HepG2 (cell line): ENCODE measurements around the gene MDP1. TPM values are rescaled to one million over a fixed set of nuclear protein-coding genes. Genes with fewer than 3 reads are reported as not detected.

ENCODE experiments used
- ARID2 ChIP-seq: sonication (generic); formaldehyde crosslinking; IDR thresholded peaks from 2 replicates; pipeline ENCODE4 v1.8.1; 2022; ENCODE audit warnings: mild to moderate bottlenecking, missing genetic modification reagents, borderline replicate concordance
- ATRX ChIP-seq: sonication (generic); formaldehyde crosslinking; IDR thresholded peaks from 2 replicates; pipeline ENCODE4 v1.4.0; 2020; ENCODE audit warnings: missing genetic modification reagents, borderline replicate concordance
- ETV6 ChIP-seq: sonication (generic); formaldehyde crosslinking; conservative IDR thresholded peaks from 2 replicates; pipeline ENCODE4 v1.4.0; 2020; ENCODE audit warnings: missing genetic modification reagents
- FOXC1 ChIP-seq: sonication (generic); formaldehyde crosslinking; IDR thresholded peaks from 2 replicates; pipeline ENCODE4 v1.8.0; 2022; ENCODE audit warnings: mild to moderate bottlenecking, missing genetic modification reagents, borderline replicate concordance
- FOXO1 ChIP-seq: sonication (generic); formaldehyde crosslinking; IDR thresholded peaks from 2 replicates; pipeline ENCODE4 v1.4.0; 2020; ENCODE audit warnings: missing genetic modification reagents
- GMEB2 ChIP-seq: IDR thresholded peaks from 2 replicates; pipeline ENCODE4 v1.6.1; 2016; ENCODE audit warnings: missing biosample characterization, missing genetic modification reagents, low read depth
- IRF2 ChIP-seq: IDR thresholded peaks from 2 replicates; pipeline ENCODE4 v1.6.1; 2018; ENCODE audit warnings: missing genetic modification reagents, missing compliant biosample characterization
- KAT8 ChIP-seq: IDR thresholded peaks from 2 replicates; pipeline ENCODE4 v1.6.1; 2016; ENCODE audit warnings: missing genetic modification reagents, missing compliant biosample characterization
- KDM5B ChIP-seq: sonication (generic); formaldehyde crosslinking; IDR thresholded peaks from 2 replicates; pipeline ENCODE4 v1.4.0; 2020; ENCODE audit warnings: missing genetic modification reagents, mild to moderate bottlenecking, borderline replicate concordance
- MEIS1 ChIP-seq: sonication (generic); formaldehyde crosslinking; IDR thresholded peaks from 2 replicates; pipeline ENCODE4 v1.9.0; 2021; ENCODE audit warnings: mild to moderate bottlenecking, missing genetic modification reagents, moderate library complexity, borderline replicate concordance
- MIER3 ChIP-seq: IDR thresholded peaks from 2 replicates; pipeline ENCODE4 v1.6.1; 2016; ENCODE audit warnings: missing compliant biosample characterization, borderline replicate concordance
- NCOA1 ChIP-seq: sonication (generic); formaldehyde crosslinking; IDR thresholded peaks from 2 replicates; pipeline ENCODE4 v1.9.0; 2021; ENCODE audit warnings: missing genetic modification reagents
- NFE2 ChIP-seq: sonication (generic); formaldehyde crosslinking; IDR thresholded peaks from 2 replicates; pipeline ENCODE4 v1.4.0; 2020; ENCODE audit warnings: missing genetic modification reagents
- SALL2 ChIP-seq: sonication (generic); formaldehyde crosslinking; IDR thresholded peaks from 2 replicates; pipeline ENCODE4 v1.8.1; 2023; ENCODE audit warnings: mild to moderate bottlenecking, missing genetic modification reagents, inconsistent platforms
- SAP130 ChIP-seq: IDR thresholded peaks from 2 replicates; pipeline ENCODE4 v1.6.1; 2016; ENCODE audit warnings: low read depth
- SYNCRIP ChIP-seq: fragments of 200-400 bp; formaldehyde crosslinking; IDR thresholded peaks from 2 replicates; pipeline ENCODE4 v1.6.1; 2018; ENCODE audit warnings: mild to moderate bottlenecking, low read depth, low read length; ENCODE audit not compliant: insufficient read depth
- TFAP4 ChIP-seq: sonication (generic); IDR thresholded peaks from 2 replicates; pipeline ENCODE4 v1.6.1; 2016; ENCODE audit warnings: low read depth, borderline replicate concordance
- U2AF2 ChIP-seq: fragments of 200-400 bp; formaldehyde crosslinking; IDR thresholded peaks from 2 replicates; pipeline ENCODE4 v1.6.1; 2017; ENCODE audit warnings: low read depth, mild to moderate bottlenecking, low read length
- ZBTB4 ChIP-seq: sonication (generic); formaldehyde crosslinking; IDR thresholded peaks from 2 replicates; pipeline ENCODE4 v1.4.0; 2020; ENCODE audit warnings: missing genetic modification reagents, mild to moderate bottlenecking, borderline replicate concordance
- ZNF101 ChIP-seq: sonication (generic); formaldehyde crosslinking; IDR thresholded peaks from 2 replicates; pipeline ENCODE4 v1.4.0; 2020; ENCODE audit warnings: mild to moderate bottlenecking, low read depth, missing genetic modification reagents, borderline replicate concordance
- ZNF138 ChIP-seq: sonication (generic); formaldehyde crosslinking; IDR thresholded peaks from 2 replicates; pipeline ENCODE4 v1.5.0; 2020; ENCODE audit warnings: mild to moderate bottlenecking, low read depth, missing genetic modification reagents
- ZNF205 ChIP-seq: IDR thresholded peaks from 2 replicates; pipeline ENCODE4 v1.6.1; 2018; ENCODE audit warnings: missing biosample characterization, missing genetic modification reagents
- ZNF333 ChIP-seq: sonication (generic); formaldehyde crosslinking; IDR thresholded peaks from 2 replicates; pipeline ENCODE4 v1.4.0; 2020; ENCODE audit warnings: mild to moderate bottlenecking, missing genetic modification reagents, borderline replicate concordance
- ZNF451 ChIP-seq: sonication (generic); formaldehyde crosslinking; IDR thresholded peaks from 2 replicates; pipeline ENCODE4 v1.5.0; 2020; ENCODE audit warnings: mild to moderate bottlenecking, missing genetic modification reagents
- ZNF619 ChIP-seq: sonication (generic); formaldehyde crosslinking; IDR thresholded peaks from 2 replicates; pipeline ENCODE4 v1.4.0; 2020; ENCODE audit warnings: mild to moderate bottlenecking, missing genetic modification reagents
- ZNF703 ChIP-seq: sonication (generic); formaldehyde crosslinking; IDR thresholded peaks from 2 replicates; pipeline ENCODE4 v1.5.1; 2020; ENCODE audit warnings: missing genetic modification reagents, mild to moderate bottlenecking, moderate library complexity, borderline replicate concordance
- ZSCAN20 ChIP-seq: sonication (generic); formaldehyde crosslinking; IDR thresholded peaks from 2 replicates; pipeline ENCODE4 v1.4.0; 2020; ENCODE audit warnings: missing genetic modification reagents, mild to moderate bottlenecking, borderline replicate concordance
- ZSCAN29 ChIP-seq: sonication (generic); formaldehyde crosslinking; conservative IDR thresholded peaks from 2 replicates; pipeline ENCODE4 v1.4.0; 2020; ENCODE audit warnings: mild to moderate bottlenecking, missing genetic modification reagents
- polyA plus RNA-seq, 8 experiments: library from polyadenylated mRNA; depleted of rRNA in 3 of 8; stranded (reverse) in 7 of 8; unstranded in 1 of 8; fragments of >200 nt; fragmentation: Illumina TruSeq in 4 of 8; extraction: Trizol in 4 of 8; gene quantifications; 2 replicates each; pipeline versions ENCODE4 v1.2.1 to v1.2.3, GENCODE V29; 2011 to 2016; ENCODE audit warnings: low read depth in 4 of 8, missing spikeins in 1 of 8, mixed read lengths in 1 of 8; ENCODE audit not compliant: insufficient read depth in 1 of 8
- total RNA-seq, 5 experiments: library from RNA; depleted of rRNA; stranded (reverse); fragments of >200 nt; fragmentation: Illumina TruSeq; extraction: Trizol; gene quantifications; 2 replicates each; pipeline ENCODE4 v1.2.3, GENCODE V29; 2016; ENCODE audit warnings: low read depth in 1 of 5

Gene MDP1
- total and polyA plus RNA-seq, 2 of the 13 experiments (the other 11 are each of a cell fraction or from before 2014, with no cell fraction given): 44.1 to 48.7 TPM

- TF ChIP-seq GMEB2 (CRISPR knock-in tag) (no peak), FOXC1 (CRISPR knock-in tag) (peak; percentile 77; the same call in 1 of the 2 replicates), SAP130 (no peak), ZSCAN20 (CRISPR knock-in tag) (no peak), NCOA1 (CRISPR knock-in tag) (peak; percentile 56; the same call in 1 of the 2 replicates), ZNF138 (CRISPR knock-in tag) (no peak), KDM5B (CRISPR knock-in tag) (0 out of 2 replicates have a peak, but pooled peaks have one; percentile 63), ATRX (CRISPR knock-in tag) (no peak), NFE2 (no peak), ZNF205 (CRISPR knock-in tag) (no peak), FOXO1 (CRISPR knock-in tag) (no peak), ZBTB4 (CRISPR knock-in tag) (no peak), ZNF703 (CRISPR knock-in tag) (no peak), ARID2 (CRISPR knock-in tag) (peak; percentile 59; the same call in 1 of the 2 replicates), ZNF333 (CRISPR knock-in tag) (no peak), SALL2 (no peak), MEIS1 (CRISPR knock-in tag) (no peak), TFAP4 (no peak), ZNF451 (CRISPR knock-in tag) (no peak), KAT8 (no peak), ZNF619 (CRISPR knock-in tag) (no peak), ETV6 (no peak), IRF2 (no peak; the same call in 1 of the 2 replicates), ZNF101 (CRISPR knock-in tag) (no peak), U2AF2 (no peak), SYNCRIP (no peak), ZSCAN29 (no peak), MIER3 (CRISPR knock-in tag) (no peak)
Measured at GRCh38 chr14:24251880-24252288, 36.0 kb upstream of the MDP1 start (continued).
